ENCODE results near the gene CDH23.

CDH23 gene

DNA sequence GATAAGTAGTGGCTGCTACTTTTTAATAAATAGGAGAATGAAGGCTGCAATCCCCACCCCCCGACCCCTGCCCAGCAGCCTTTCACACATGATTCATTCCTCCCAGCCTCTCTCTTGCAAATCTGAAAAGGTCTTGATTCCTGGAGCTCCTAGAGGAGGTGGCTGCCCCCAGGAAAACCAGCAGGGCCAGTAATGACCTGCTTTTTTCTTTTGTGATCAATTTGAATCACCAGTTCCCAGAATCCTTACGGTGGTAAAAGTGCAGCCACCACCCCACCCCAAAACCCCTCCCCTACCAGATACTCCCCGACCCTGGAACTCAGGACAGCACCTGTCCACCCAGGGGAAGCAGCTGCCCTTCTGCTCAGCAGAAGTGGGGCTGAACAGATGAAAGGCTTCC lies 213.9 kb downstream of the CDH23 start:
- DNase-seq: no peak

DNA sequence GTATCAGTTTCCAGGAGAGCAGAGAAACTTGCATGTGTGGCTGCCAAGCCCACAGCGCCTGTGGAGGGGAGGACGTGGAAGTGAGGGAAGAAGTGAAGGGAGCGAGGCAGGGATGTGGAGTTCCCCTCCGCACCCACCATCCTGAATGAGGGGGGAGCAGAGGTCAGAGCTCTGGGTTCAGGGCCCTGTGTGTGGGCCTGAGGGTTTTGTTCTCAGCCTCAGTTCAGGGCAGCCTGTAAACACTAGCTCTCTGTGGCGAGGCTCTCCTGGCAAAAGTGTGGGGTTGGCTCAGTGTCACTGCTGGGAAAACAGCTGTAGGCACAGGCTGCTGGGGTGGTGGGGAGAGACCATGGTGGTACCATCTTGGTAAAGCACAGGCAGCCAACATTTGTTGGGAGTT lies 214.4 kb downstream of the CDH23 start:
- no peak for DNase-seq

DNA sequence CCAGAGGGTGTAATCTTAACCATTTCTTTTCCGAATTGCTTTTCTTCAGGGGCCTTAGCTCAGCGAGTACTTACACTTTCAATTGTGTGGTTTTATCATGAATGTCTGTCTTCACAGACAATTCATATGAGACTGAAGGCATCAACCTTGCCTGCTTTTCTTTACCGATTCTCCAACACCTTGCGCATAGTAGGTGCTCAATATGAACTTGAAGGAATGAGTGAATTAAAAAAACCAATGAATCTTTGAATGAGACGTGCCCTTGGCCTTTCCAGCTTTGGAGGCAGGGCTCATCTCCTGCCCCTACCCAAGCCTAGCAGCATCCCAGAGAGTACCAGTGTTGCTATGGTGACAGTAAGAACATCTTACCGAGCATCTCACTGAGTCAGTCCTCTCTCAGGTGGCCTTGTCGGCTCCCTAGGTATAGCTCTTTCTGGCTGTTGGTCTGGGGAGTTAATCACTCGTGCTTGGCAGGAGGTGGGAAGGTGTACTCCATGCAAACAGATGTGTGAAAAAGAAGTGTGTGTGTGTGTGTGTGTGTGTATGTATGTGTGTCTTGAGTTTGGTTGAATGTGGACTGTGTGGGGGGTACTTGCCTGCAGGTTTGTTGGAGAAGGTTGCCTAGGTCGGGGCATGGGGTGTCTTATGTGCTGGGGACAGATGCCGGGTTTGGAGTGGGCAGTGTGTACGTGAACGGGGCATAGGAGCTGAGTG lies 215.1 kb downstream of the CDH23 start:
- no peak for DNase-seq

DNA sequence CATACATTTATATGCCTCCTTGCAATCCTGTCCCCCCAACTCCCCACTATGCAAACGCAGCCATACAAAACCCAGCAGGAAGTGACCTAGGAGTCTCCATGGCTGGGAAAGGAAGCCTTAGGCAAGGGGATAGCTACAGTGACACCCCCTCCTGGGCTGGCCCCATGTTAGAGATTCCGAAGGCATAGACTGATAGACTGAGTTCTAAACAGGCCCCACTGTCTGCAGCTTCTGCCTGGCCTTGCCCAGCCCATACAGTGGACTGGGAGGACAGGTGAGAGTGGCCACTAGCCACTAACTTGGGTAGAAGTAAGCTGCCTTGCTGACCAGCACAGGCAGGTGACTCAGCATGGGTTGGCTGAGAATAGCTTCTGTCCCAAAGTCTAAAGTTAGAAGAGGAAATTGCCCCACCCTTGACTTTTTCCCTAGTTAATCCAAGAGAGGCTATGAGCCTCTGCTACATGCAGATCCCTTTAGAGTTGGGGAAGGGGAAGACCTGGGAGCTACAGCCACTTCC lies 216.6 kb downstream of the CDH23 start:
- no peak for DNase-seq

DNA sequence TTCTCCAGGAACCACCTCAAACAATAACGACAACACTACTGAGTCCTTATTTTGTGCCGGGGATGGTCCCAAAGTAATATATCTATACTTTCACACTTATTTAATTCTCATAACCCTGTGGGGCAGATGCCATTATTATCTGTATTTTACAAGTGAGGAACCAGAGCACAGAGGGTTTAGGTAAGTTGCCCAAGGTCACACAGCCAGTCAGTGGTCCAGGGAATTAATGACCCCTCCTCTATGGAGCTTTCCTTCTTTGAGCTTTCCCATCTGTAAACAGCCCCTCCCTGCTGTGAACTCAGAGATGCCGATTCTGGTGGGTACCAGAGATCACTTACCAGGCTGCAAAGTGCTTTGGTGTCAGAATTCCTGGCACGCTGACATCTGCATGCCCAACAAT lies 217.2 kb downstream of the CDH23 start:
- DNase-seq: no peak

DNA sequence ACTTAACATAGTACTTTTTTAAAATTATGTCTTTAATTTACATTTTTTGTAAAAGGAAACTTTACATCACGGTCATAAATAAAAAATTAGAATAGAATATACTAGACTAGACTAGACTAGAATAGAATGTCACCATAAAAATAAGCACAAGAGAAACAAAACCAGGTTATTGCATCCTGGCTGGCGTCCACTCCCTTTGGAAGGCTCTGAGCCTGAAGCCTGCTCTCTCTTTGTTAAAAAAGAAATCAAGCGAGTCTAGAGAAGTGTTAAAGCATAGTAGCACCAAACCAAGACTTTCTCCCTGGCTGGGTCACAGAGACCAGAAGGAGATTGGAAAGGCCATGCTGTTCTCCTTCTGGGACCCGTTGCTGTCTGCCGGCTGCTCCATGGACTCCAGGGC lies 218.2 kb downstream of the CDH23 start:
- no peak for DNase-seq

DNA sequence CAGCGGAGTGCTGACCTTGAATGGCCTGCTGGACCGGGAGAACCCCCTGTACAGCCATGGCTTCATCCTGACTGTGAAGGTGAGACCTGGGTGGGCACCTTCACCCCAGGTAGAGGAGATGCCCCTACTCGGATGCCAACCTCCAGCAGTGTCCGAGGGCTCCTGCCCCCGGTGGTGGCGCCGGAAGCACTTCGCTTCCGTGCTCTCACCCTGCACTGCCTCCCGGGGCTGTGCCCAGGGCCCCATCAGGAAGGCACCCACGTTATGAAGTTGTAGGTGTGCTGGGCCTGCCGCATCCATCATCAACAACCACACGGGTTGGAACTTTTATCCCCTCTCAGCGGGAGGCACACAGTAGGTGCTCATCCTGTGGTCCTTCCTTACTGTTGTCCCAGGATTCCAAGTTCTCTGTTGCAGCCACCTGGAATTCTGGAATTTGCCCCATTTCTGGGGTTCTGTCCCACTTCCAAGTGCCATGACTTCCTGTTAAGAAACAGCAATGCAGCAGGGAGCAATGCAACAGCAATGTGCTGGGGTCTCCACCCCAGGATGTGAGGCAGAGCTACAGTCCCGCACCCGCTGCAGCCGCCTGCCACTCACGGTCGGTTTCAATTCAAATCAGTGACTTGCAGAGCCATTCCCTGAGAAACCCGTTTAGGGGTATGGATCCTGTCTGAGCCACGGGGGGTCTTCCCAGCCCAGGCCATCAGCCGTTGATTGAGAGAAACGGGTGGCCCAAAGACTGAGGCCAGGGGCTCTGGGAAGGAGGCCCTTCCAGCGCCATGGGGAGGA lies 219.0 kb downstream of the CDH23 start:
- DNase-seq: no peak

DNA sequence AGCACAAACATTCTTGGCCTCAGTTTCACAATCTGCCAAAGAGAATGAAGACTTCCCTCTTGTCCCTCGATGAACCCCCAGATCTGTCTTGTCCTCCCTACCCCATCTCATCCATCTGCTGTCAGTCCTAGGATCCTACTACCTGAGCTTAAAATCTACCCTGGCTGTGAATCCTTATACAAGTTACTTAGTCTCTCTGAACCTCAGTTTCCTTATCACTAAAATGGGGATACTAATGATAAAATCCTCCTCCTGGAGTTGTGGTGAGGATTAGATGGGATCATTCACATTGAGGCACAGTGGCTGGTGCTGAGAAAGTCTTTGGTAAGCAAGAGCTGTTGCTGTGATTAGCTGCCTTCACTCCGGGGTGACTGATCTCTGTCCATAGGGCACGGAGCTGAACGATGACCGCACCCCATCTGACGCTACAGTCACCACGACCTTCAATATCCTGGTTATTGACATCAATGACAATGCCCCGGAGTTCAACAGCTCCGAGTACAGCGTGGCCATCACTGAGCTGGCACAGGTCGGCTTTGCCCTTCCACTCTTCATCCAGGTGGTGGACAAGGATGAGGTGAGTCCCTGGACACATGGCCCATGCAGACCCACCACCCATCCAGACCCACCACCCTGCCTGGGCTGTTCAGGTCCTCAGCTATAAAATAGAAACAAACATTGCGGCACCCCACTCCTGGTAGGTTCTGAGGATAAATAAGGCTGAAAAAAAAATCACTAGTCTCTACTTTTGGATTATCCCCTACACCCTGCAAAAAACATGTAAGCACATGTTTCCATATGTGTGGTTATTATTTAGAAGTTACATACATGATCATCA lies 220.3 kb downstream of the CDH23 start:
- DNase-seq: no peak

DNA sequence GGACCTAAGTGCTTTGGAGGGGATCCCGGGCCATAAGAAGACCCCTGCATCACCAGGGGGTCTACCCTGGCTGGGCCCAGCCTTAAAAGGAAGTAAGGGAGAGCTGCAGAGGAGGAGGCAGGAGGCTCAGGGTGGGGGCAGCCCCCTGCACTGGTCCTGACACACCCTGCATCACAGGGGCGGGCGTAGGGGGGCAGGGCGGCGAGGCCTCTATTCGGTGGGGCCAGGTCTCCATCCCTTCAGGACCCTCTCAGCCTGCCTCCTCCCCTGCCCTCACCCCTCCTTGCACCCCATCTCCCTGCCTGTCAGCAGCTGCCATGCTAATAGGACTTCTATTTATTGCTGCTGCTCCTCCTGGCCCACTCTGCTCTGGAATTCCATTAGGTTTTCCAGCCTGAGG lies 221.5 kb downstream of the CDH23 start:
- no peak for DNase-seq

DNA sequence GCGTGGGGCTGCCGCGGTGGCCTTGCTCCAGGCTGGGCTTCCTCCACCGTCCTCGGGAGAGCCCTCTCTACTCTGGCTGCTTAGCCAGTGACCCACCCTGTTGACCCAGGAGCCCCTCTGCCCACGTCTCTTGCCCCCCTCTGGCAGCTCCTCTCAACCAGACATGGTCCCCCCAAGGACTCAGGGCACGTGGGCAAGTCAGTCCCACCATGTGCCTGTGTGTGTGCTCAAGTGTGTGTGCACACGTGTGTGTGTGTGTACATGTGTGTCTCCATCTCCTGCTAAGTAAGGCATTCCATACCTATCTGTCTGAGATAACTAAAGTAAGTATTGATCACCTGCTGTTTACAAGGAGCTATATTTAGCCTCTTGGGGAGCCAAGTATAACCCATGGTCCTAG lies 221.9 kb downstream of the CDH23 start:
- no peak for DNase-seq

DNA sequence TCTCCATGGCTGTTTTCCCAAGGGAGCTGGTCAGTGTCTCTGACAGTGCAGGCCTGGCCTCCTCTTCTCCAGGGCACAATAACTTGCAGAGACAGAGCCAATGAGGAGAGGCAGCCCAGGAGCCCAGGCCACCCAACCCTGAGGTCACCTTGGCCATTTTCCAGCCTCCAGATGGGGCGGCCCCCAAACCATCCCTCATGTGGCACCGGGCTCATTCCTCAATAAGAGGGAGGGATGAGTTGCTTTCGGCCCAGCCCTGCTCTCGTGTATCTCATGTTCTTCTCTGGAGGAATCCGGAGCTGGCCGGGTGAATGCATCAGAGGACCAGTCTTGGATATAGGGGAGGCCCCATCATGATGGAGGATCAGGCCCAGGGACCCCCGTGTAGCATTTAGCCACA lies 223.9 kb downstream of the CDH23 start:
- DNase-seq: no peak

DNA sequence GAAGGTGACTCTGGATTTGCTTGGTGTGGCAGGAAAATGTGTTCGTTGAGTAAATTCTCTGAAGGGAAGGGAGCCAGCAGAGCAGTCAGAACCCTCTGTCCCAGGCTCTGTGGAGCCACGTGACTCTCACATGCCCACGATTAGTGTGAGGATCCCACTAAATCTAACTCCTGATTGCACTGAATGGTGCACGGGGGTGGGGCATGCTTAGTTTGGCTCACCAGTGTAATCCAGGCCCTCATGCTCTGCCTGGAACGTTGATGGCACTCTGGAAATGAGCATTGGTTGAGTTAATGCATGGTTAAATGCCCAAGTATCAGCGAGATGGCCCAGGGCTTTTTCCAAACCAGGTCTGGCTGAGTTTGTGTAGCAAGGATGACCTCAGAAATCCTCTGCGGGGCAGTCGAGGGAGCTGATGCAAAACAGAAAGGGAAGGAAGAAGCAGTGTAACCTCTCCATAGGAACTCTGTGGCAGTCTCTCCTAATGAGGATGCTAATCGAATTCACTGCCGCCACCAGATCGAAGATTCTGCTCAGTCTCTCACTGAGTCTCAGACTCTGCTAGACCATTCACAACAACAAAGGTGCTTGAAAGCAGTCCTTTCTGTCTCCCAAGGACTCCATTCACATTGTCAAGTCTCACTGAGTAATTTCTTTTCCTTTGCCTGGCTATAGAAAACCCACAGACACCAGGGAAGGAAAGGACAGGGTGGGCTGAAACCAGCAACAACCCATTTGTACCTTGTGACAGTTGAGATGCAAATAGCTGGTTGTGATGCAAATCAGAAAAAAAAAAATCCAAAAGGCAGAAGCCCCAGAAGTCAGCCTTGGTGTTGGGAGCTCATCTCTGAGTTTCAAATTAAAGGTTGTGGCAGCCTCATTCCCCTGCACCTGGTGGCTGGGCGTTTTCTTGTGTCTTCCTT lies 224.8 kb downstream of the CDH23 start:
- DNase-seq: no peak

DNA sequence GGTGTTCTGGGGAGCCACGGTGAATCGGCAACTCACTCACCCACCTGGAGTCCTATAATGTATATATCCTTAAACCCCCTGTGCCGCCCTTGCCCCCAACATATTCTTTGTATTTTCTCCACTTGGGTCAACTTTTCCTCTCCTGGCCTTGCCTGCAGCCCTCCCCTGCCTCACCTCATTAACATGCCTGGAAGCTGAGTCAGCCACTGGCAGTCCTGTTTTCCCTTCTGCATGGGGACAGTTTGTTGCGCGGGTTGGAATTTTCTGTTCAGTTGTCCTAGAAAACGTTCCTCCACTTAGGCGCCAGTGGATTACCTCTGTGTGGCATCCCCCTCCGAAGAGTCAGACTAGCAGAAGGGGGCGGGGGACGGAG lies 225.4 kb downstream of the CDH23 start:
- DNase-seq: no peak

DNA sequence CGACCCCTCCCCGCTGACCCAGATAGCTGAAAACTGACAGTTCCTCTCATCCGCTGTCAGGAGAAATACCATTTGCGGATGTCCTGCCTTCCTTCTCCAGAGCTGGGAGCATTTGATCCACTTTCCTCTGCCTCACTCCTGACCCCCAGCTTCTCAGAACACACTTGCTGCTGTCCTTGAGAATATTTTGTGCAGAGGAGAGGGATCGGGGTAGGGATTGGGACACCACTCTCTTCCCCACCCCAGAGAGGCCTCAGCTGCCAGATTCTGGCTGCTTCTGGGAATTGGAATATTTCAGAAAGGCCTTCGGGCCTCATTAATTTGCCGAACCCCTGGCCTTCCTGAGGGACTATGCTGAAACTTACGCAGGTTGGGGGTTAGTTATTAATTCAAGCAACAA lies 225.9 kb downstream of the CDH23 start:
- no peak for DNase-seq

DNA sequence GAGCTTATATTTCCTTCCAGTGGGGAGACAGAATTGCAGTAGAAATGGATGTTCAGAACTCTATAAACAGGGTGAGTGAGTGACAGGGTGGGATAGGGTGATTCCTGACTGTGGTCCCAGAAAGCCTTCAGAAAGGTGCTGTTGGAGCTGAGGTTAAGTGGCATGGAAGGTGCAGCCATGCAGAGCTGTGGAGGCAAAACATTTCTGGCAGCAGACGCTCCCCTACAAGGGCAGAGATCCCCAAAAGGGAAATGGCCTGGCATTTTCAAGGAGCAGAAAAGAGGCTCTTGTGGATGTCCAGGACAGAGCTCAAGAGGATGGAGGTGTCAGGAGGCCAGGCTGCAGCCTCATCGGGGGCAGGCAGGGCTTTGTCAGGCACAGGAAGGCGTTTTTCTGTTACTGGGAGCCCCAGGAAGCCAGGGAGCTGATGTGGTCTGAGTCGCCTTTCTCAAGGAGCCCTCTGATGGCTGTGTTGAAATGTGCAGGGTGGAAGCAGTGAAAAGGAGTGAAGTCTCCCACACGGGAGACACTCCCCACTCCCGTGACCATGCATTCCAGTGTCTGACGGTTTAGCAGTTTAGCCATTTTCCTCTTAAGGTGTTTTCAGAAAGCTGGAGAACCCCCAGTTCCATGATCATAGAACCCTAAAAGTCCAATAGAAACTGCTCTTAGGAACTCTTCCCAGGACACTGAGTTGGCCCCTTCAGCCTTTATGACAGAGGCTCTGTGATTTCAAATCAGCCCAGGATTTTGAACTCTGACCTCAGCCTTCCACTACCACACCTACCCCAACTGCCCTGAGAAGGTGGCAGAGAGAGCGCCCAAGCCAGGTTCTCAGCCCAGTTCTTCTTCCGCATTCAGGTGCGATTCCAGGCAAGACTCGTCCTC lies 226.6 kb downstream of the CDH23 start:
- DNase-seq: no peak

DNA sequence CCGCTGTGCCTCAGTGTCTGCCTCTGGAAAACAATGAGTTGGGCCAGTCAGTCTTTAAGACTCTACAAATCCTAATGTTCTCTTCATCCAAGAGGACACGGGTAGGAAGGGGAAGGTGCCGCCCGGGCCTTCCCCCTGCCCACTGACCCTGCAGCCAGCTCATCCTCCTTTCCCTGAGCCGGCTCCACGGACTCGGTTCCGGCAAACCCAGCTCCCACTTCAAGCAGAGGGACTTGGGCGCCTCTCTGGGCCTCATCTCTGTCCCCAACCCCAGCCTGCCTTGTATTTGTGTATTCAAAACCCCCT lies 227.2 kb downstream of the CDH23 start:
- DNase-seq: no peak

DNA sequence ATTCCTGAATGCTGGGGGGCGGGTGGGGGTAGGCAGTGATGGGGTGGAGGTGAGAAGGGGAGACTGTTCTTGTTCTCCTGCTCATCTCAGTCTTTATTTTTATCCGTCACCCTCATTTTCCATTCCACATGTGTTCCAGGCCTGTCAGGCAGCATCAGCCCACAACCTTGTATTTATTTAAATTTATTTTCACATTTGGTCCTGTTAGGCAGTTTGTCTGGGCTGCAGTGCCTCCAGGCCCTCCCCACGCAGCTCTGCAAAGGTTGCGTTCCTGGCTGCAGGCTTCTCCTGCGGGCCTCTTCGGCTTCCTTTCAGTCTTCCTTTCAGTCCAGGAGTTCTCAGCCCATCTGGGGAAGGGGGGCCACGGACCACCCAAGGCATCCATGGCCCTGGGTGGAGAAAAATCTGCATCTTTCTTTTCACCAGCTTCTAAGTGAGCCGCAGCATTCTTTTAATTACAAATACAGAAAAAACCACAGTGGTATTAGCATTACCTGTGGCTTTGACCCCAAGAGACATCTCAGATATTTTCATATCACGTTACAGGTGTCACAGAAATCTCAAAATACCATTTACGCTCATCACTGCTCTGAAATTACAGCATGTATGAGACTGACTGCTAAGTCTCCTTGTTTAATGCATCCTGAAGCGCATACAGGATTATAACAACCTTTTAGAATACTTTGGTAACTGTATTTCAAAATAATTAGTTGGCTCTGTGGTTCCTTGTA lies 228.9 kb downstream of the CDH23 start:
- DNase-seq: no peak

DNA sequence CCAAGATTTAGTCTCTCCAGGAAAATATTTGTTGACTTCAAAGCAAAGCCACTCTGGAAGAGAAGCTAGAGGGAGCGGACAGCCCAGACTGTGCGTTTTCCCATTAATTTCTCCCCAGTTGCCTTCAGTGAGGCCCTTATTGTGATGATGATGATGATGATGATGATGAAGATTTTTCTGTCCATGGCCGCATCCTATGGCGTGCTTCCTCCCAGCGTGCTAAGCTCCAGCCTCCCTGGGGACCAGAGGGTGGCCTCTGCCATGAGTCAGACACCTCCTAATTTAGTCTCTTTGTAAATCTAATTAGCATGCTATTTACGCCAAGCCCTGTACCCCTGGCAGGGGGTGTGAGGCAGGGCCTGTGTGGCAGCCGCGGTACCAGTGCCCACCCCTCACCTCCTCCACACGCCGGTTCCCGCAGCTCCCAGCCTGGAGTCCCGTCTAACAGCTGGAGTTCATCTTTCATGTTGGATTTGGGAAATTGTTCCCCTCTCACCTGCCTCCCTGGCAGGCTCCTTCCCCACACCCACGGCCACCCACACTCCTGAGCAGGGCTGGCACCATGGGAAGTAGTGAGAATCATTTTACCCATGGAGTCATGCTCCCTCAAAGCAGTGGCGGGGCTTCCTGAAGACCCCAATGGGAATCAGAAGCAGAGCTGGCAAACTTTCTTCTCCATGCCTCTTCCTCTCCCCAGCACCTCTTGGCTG lies 230.7 kb downstream of the CDH23 start:
- DNase-seq: no peak

DNA sequence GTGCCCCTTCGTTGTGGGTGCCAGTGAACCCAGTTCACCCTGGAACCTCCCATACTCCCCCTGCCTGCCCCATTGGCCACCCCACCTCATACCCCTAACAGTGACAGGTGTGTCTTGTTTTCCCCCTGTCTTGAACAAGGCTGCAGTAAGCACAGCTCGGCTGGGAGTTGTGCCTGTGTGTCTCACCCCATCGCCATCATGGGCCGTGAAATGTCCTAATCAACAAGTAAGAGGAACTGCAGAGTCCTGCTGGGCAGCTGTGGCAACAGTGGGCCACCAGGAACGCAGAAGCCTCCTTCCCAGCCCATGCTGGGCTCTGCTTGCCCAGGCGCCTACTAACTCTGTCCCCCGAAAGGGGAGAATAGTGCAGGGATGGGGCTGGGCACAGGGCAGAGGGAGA lies 231.2 kb downstream of the CDH23 start:
- DNase-seq: no peak

DNA sequence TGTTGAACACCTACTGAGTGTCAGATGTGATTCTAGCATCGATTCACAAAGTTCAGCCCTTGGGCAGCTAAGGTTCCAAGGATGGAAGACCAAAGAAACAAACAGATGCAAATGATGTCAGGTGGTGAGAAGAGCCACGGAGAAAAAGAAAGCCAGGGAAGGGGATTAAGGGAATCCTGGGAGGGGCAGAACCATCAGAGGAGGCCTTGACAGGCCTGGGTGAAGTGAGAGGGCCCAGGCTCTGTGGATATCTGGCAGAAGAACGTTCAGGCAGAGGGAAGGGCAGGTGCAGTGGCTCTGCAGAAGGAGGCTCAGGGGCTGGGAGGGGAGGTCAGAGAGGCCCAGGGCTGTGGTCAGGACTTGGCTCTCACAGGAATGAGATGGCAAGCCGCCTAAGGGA lies 232.4 kb downstream of the CDH23 start:
- no peak for DNase-seq
